ENCODE data around the gene MSGN1.

Gene MSGN1

DNA sequence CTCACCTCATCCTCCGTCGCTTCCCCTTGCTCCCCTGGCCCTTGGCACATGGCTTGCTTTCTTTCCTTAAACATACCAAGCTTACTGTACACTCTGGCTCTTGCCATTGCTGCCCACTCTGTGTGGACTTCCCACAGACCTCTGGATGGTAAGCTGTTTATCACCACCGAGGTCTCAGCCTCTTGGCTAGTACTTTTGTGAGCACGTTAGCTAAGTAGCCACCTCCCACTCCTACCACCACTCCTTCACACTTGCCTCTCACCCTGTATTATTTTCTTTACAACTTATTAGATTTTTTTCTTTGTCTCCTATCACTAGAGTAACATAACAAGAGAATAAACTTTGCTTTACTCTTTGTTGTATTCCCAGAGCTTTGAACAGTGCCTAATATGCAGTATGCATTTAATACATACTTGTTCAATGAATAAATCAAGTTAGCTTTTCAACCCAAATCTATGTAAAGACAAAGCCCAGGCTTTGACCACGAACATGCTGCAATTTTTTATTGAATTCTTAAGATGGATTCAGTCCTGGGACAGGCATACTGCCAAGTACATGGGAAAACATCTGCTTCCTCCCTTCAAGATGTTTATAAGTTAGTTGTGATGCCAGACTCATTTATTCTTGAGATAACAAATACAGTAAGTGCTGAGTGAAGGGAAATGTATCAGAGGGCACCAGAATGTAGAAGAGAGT is 25.0 kb upstream of the MSGN1 start:
- TF ChIP-seq ZBTB7A (IDR thresholded peaks at IDR 0.05; ENCODE audit: low read depth) (no peak), TCF12 (IDR thresholded peaks at IDR 0.05; ENCODE audit: low read depth) (no peak), CREB1 (IDR thresholded peaks at IDR 0.05; ENCODE audit: low read depth) (no peak), NFIC (IDR thresholded peaks at IDR 0.05) (no peak)

- TF ChIP-seq YY1 (IDR thresholded peaks at IDR 0.05; ENCODE audit: low read depth) (no peak), CEBPB (IDR thresholded peaks at IDR 0.05) (no peak), TCF12 (IDR thresholded peaks at IDR 0.05; ENCODE audit: low read depth) (no peak), ZBTB7A (IDR thresholded peaks at IDR 0.05; ENCODE audit: low read depth) (no peak), TAF1 (IDR thresholded peaks at IDR 0.05; ENCODE audit: low read depth) (no peak), FOXM1 (IDR thresholded peaks at IDR 0.05; ENCODE audit: borderline replicate concordance, low read depth) (no peak), RAD21 (IDR thresholded peaks at IDR 0.05; ENCODE audit: low read depth) (no peak), NFIC (IDR thresholded peaks at IDR 0.05) (no peak), EP300 (IDR thresholded peaks at IDR 0.05; ENCODE audit: borderline replicate concordance) (no peak), MAX (IDR thresholded peaks at IDR 0.05) (no peak), EGR1 (IDR thresholded peaks at IDR 0.05) (no peak)
- TF ChIP-seq, protein P1, sequence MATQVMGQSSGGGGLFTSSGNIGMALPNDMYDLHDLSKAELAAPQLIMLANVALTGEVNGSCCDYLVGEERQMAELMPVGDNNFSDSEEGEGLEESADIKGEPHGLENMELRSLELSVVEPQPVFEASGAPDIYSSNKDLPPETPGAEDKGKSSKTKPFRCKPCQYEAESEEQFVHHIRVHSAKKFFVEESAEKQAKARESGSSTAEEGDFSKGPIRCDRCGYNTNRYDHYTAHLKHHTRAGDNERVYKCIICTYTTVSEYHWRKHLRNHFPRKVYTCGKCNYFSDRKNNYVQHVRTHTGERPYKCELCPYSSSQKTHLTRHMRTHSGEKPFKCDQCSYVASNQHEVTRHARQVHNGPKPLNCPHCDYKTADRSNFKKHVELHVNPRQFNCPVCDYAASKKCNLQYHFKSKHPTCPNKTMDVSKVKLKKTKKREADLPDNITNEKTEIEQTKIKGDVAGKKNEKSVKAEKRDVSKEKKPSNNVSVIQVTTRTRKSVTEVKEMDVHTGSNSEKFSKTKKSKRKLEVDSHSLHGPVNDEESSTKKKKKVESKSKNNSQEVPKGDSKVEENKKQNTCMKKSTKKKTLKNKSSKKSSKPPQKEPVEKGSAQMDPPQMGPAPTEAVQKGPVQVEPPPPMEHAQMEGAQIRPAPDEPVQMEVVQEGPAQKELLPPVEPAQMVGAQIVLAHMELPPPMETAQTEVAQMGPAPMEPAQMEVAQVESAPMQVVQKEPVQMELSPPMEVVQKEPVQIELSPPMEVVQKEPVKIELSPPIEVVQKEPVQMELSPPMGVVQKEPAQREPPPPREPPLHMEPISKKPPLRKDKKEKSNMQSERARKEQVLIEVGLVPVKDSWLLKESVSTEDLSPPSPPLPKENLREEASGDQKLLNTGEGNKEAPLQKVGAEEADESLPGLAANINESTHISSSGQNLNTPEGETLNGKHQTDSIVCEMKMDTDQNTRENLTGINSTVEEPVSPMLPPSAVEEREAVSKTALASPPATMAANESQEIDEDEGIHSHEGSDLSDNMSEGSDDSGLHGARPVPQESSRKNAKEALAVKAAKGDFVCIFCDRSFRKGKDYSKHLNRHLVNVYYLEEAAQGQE (IDR thresholded peaks at IDR 0.05; ENCODE audit: low read depth) = no peak
- TF ChIP-seq, protein P2, sequence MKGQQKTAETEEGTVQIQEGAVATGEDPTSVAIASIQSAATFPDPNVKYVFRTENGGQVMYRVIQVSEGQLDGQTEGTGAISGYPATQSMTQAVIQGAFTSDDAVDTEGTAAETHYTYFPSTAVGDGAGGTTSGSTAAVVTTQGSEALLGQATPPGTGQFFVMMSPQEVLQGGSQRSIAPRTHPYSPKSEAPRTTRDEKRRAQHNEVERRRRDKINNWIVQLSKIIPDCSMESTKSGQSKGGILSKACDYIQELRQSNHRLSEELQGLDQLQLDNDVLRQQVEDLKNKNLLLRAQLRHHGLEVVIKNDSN (IDR thresholded peaks at IDR 0.05) = no peak
These were observed 24.5 kb upstream of the MSGN1 start for GRCh38 chr2:17791817-17792130.

- no peak for TF ChIP-seq ZBTB7A (IDR thresholded peaks at IDR 0.05; ENCODE audit: low read depth)
- no peak for TF ChIP-seq CREB1 (IDR thresholded peaks at IDR 0.05; ENCODE audit: low read depth)
- TF ChIP-seq TAF1 (IDR thresholded peaks at IDR 0.05; ENCODE audit: low read depth) = no peak
These were observed 23.7 kb upstream of the MSGN1 start for GRCh38 chr2:17792515-17792914.

- no peak for TF ChIP-seq EP300 (IDR thresholded peaks at IDR 0.05; ENCODE audit: borderline replicate concordance)
- no peak for TF ChIP-seq YY1 (IDR thresholded peaks at IDR 0.05; ENCODE audit: low read depth)
- no peak for TF ChIP-seq EGR1 (IDR thresholded peaks at IDR 0.05)
- no peak for TF ChIP-seq RAD21 (IDR thresholded peaks at IDR 0.05; ENCODE audit: low read depth)
- TF ChIP-seq, protein P2 (IDR thresholded peaks at IDR 0.05) = no peak
- no peak for TF ChIP-seq TAF1 (IDR thresholded peaks at IDR 0.05; ENCODE audit: low read depth)
- TF ChIP-seq CREB1 (IDR thresholded peaks at IDR 0.05; ENCODE audit: low read depth) = no peak
These were observed 23.0 kb upstream of the MSGN1 start for GRCh38 chr2:17793296-17793695.

DNA sequence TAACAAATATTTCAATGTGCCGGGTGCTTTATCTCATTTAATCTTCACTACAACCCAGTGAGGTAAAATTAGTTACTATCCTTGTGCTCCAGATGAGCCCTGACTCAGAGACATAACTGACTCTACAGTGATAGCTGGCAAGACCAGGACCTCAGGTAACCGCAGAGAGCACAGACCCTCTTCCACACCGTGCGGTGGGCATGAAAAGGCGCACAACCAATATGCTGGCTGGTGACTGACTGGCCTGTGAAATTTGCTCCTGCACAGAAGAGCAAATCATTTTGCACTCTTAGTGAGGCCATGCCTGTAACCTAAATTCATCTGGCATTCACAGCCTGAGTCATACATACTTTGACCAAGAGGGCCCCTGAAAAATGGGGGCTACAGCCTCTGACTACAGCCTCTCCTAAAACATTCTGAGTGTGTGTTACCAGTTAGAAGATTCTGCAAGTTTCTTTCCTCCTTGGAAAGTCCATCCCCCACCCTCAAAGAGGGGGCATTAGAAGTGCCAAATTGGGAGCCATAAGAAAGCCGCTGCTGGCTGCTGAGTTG is 22.4 kb upstream of the MSGN1 start:
- TF ChIP-seq MAX (IDR thresholded peaks at IDR 0.05) = no peak
- no peak for TF ChIP-seq TAF1 (IDR thresholded peaks at IDR 0.05; ENCODE audit: low read depth)
- TF ChIP-seq TEAD4 (IDR thresholded peaks at IDR 0.05) = no peak
- no peak for TF ChIP-seq RAD21 (IDR thresholded peaks at IDR 0.05; ENCODE audit: low read depth)
- TF ChIP-seq CREB1 (IDR thresholded peaks at IDR 0.05; ENCODE audit: low read depth) = no peak
- TF ChIP-seq NFIC (IDR thresholded peaks at IDR 0.05) = no peak
- no peak for TF ChIP-seq TCF12 (IDR thresholded peaks at IDR 0.05; ENCODE audit: low read depth)
- TF ChIP-seq FOXM1 (IDR thresholded peaks at IDR 0.05; ENCODE audit: borderline replicate concordance, low read depth) = no peak
- TF ChIP-seq YY1 (IDR thresholded peaks at IDR 0.05; ENCODE audit: low read depth) = no peak
- TF ChIP-seq CEBPB (IDR thresholded peaks at IDR 0.05) = no peak
- TF ChIP-seq EP300 (IDR thresholded peaks at IDR 0.05; ENCODE audit: borderline replicate concordance) = no peak
- TF ChIP-seq, protein P2 (IDR thresholded peaks at IDR 0.05) = no peak
- TF ChIP-seq, protein P1 (IDR thresholded peaks at IDR 0.05; ENCODE audit: low read depth) = no peak

DNA sequence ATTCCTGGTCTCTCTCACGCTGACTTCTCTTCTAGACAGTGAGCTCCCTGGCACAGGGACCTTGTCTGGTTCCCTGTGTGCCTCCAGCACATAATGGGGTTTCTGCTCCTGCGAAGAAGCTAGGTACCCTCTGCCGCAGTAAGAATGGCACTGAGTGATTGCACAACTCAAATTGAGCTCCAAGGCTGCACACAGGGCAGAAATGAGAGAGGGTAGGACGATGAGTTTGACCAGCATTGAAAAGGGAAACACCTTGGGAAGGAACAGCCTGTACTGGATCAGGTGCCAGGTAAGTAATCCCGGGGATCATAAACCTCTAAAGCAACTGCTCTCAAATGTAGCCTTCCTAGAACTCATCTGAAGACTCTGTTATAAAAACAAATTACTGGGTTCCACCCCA is 21.0 kb upstream of the MSGN1 start:
- no peak for TF ChIP-seq RAD21 (IDR thresholded peaks at IDR 0.05; ENCODE audit: low read depth)
- no peak for TF ChIP-seq TAF1 (IDR thresholded peaks at IDR 0.05; ENCODE audit: low read depth)
- no peak for TF ChIP-seq EGR1 (IDR thresholded peaks at IDR 0.05)
- TF ChIP-seq MAX (IDR thresholded peaks at IDR 0.05) = no peak
- TF ChIP-seq, protein P2 (IDR thresholded peaks at IDR 0.05) = no peak
- TF ChIP-seq NFIC (IDR thresholded peaks at IDR 0.05) = no peak
- no peak for TF ChIP-seq CREB1 (IDR thresholded peaks at IDR 0.05; ENCODE audit: low read depth)
- TF ChIP-seq TCF12 (IDR thresholded peaks at IDR 0.05; ENCODE audit: low read depth) = no peak
- no peak for TF ChIP-seq FOXM1 (IDR thresholded peaks at IDR 0.05; ENCODE audit: borderline replicate concordance, low read depth)
- TF ChIP-seq TEAD4 (IDR thresholded peaks at IDR 0.05) = no peak
- TF ChIP-seq ZBTB7A (IDR thresholded peaks at IDR 0.05; ENCODE audit: low read depth) = no peak
- TF ChIP-seq CEBPB (IDR thresholded peaks at IDR 0.05) = no peak
- no peak for TF ChIP-seq EP300 (IDR thresholded peaks at IDR 0.05; ENCODE audit: borderline replicate concordance)
- no peak for TF ChIP-seq YY1 (IDR thresholded peaks at IDR 0.05; ENCODE audit: low read depth)
- TF ChIP-seq, protein P1 (IDR thresholded peaks at IDR 0.05; ENCODE audit: low read depth) = no peak

Measured in Ishikawa (cell line).